ENCODE results near the gene NEK8. TPM values are rescaled to one million over a fixed set of nuclear protein-coding genes. Genes with fewer than 3 reads are reported as not detected.
"Not testable (repeated sequence)": the region's sequence is repeated elsewhere in the genome, so short reads cannot be mapped to it uniquely, and the experiment has no call there.

Gene NEK8
- total RNA-seq, 1 experiment from 2014 or later: 3.5 TPM

DNA sequence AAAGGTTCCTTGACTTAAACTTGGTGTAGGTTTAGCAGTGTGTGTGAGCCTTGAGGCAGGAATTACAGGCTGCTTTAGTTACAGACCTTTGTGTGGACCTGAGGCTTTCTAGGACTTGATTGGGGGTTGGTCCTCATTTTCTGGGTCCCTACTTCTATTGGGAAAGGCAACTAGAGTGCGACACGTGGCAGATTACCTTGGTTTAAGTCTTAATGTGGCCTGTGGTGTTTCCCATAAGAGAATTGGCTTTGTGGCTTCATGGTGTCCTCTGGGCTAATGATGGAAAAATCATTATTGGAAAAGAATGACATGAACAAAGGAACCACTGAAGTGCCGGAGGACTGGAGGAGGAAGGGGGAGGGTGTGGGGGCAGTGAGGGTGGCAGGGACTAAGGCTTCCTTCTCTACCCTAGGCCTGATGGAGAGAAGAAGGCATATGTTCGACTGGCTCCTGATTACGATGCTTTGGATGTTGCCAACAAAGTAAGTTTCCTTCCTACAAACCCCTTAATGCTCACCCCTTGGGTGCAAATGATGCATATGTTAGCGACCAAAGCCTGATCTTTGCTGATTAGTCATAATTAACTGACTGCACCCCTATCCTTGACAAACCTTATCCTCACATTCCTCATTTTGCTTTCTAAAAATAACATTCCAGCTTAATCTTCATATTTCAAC, 5.3 kb upstream of the NEK8 start:
- in situ Hi-C loops (cut with HindIII; ENCODE audit: low pct_unique_long_range_greater_than_20kb, low sequenced_read_pairs): no loop called here
- DNase-seq (ENCODE audit: low read depth): no peak

DNA sequence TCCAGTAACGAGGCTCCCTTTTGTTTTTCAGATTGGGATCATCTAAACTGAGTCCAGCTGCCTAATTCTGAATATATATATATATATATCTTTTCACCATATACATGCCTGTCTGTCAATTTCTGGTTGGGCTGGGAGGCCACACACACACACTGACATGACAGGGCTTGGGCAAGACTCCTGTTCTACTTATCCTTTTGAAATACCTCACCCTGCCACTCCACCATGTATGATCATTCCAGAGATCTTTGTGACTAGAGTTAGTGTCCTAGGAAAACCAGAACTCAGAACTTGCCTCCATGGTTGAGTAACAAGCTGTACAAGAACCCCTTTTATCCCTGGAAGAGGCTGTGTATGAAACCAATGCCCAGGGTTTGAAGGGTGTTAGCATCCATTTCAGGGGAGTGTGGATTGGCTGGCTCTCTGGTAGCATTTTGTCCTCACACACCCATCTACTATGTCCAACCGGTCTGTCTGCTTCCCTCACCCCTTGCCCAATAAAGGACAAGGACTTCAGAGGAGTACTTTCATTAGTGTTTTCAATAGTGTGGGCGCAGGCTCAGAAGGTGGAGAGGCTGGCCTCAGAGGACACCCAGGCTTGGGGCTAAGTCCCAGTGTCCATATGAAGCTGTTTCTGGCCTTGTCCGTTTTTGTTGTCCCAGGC, 4.6 kb upstream of the NEK8 start:
- in situ Hi-C loops (cut with HindIII; ENCODE audit: low pct_unique_long_range_greater_than_20kb, low sequenced_read_pairs); DNase-seq (ENCODE audit: low read depth): not testable (repeated sequence)

DNA sequence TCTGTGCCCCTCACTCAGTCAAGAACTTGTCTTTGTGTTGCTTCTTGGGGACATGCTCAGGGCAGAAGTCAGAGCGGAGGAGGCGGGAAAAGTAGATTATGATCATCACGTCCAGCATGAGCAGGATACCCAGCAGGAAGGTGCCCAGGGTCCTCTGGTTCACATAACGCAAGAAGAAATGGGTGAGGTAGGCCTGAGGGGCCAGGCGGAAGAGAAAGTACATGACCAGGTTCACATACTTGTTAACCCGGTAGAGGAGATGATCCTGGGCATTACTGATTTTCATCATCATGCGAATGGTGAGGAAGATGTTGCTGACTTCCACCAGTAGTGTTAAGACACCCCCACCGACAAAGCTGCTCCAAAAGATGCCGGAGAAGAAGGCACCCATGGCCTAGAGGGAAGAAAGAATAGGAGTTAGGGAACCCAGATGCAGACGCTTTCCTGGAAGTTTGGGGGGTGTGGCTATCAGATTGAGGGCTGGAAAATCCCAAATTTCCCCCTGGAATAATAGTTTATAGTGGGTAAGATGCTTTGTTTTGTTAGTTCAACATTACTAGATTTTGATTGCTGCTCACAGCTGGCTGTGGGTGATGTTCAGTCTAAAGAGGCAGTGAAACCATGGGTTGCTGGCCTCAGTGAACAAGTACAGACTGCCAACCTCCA, 4.0 kb upstream of the NEK8 start:
- no peak for DNase-seq (ENCODE audit: low read depth)
- in situ Hi-C loops (cut with HindIII; ENCODE audit: low pct_unique_long_range_greater_than_20kb, low sequenced_read_pairs): no loop called here

DNA sequence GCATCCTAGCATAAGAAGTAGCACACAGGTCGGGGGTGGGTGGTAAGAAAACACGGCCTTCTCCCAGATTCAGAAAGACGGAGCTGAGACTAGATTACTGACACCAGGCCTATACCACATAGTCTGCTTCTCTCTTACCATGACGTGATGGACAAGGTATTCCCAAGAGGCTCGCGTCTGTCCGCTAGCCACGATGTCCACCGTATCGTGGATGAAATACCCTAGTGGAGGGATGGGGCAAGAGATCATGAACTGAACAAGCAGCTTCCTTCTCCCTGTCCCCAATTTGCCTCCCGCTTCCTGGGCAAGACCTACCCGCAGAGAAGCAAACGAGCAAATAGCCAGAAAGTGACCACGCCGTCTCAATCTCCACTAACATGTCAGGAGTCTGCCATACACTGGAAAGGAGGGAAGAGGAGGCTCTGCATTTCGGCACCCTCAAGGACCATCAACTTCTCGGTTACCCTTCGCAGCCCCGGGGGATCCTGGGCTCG, 3.4 kb upstream of the NEK8 start:
- DNase-seq (ENCODE audit: low read depth): peak; percentile 66
- in situ Hi-C loops (cut with HindIII; ENCODE audit: low pct_unique_long_range_greater_than_20kb, low sequenced_read_pairs): no loop called here

DNA sequence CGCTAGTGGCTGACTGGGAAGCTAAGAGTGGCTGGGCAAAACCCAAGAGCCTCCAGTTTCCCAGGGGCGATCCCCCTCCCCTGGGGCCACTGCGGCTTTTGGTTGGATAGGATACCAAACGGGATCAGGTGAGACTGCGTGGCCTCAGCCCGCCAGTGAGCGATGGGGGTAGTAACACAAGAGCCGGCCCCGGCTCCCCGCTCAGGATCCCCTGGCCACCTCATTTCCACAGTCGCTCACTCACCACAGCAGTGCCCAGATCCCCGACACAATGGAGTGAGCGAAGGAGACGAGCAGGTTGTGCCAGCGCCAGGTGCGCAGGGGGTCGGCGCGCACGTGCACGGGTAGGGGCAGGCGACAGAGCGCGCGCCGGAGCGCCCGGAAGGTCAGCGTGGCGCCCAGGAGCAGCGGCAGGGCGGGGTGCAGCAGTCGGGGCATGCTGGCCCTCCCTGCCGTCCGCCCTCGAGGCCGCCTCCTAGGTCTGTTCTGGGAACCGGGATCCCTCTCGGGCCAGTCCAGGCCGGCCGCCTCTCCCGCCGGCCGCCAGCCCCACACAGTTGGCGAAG, 2.8 kb upstream of the NEK8 start:
- peak; percentile 81 for DNase-seq (ENCODE audit: low read depth)
- in situ Hi-C loops (cut with HindIII; ENCODE audit: low pct_unique_long_range_greater_than_20kb, low sequenced_read_pairs): no loop called here

DNA sequence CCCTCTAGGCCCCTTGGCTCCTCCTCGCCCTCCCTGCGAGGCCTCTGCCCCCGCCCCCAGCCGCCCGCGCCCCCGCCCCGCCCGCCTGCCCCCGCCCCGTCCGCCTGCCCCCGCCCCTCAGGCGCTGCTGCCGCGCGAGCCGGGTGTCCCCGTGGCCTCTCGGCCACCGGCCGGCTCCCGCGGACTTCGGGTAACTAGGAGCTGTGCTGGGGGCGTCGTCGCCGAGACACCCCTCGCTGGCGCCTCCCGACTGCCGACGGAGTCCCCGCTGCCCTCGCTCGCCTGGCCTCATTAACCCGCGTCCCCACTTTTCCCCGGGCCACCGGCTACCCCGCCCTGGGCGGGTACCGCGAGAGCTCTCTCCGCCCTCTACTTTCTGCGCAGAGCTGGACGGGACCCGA, 2.4 kb upstream of the NEK8 start, which contains the start of gene TLCD1:
Gene TLCD1, minus strand, starts transcription at position 8 of the 401 bp plus-strand sequence. CDS start 136 bp downstream, outside the sequence.
- peak; percentile 86 for DNase-seq (ENCODE audit: low read depth)
- in situ Hi-C loops (cut with HindIII; ENCODE audit: low pct_unique_long_range_greater_than_20kb, low sequenced_read_pairs): no loop called here

DNA sequence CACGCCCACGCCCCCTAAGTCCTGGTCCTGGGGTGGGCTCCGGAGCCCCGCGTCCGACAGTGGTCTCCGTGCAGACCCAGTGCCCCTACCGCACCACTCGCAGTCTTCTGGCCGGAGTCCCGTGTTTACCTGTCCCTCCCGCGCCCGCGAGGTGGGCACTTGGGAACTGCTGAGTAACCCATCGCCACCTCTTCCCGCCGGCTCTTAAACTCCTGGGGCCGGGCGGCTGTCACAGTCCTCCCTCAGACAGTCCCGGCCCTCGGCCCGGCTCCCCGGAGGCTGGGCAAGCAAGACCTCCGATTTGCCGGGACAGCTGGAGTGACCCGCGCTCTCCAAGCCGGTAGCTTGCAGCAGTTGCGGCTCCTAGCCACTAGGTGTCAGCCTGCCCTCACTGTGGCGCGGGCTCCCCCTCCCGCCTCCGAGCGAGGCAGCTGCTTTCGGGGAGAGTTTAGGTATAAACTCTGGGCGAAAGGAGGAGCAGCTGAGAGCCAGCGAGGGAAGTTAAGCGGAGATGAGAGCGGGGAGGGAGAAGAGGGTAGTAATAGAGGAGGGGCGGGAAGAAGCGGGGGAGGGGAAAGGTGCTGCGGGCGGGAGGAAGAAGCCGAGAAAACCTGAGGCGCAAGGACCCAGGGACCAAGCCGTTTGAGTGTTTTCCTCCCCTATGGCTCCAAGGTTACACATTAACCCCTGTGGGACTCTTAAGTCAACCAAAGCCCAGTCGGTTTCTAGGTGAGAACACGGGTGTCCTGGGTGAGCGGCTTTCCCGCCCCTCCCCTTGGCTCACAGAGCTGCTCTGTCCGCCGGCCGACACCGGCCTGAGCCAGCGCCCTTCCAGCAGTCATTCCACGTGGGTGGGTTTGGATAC, 1.7 kb upstream of the NEK8 start:
- DNase-seq (ENCODE audit: low read depth): peak; percentile 100

DNA sequence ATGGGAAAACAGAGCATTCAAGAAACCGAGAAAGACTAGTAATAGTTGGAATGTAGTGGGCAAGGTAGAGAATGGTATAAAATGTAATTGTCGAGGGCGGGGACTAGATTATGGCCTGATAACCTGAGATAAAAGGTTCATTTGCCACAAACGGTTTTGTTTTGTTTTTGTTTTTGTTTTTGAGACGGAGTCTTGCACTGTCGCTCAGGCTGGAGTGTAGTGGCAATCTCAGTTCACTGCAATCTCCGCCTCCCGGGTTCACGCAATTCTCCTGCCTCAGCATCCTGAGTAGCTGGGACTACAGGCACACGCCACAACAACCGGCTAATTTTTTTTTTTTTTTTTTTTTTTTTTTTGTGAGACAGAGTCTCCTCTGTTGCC, 1.4 kb downstream of the NEK8 start:
- no peak for DNase-seq (ENCODE audit: low read depth)
- in situ Hi-C loops (cut with HindIII; ENCODE audit: low pct_unique_long_range_greater_than_20kb, low sequenced_read_pairs): no loop called here

More for the DNA sequence above, 1.7 kb upstream of the NEK8 start:
- in situ Hi-C loops (cut with HindIII; ENCODE audit: low pct_unique_long_range_greater_than_20kb, low sequenced_read_pairs): no loop called here

DNA sequence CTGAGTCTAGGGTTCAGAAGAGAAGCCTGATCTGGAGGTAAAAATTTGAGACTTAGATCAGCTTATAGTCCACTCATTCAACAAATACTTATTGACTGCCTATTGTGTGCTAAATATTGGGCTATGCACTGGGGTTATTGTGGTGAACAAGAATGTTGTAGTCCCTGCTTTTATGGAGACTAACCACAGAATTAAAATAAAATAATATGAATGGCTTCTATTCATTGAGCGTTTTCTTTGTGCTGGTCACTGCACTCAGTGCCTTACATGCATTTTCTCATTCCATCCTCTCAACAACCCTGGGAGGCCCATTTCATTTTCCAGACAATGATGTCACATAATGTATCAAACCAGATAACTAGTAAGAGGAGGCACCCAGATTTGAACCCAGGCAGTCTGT, 4.8 kb downstream of the NEK8 start:
- DNase-seq (ENCODE audit: low read depth): no peak
- in situ Hi-C loops (cut with HindIII; ENCODE audit: low pct_unique_long_range_greater_than_20kb, low sequenced_read_pairs): no loop called here

DNA sequence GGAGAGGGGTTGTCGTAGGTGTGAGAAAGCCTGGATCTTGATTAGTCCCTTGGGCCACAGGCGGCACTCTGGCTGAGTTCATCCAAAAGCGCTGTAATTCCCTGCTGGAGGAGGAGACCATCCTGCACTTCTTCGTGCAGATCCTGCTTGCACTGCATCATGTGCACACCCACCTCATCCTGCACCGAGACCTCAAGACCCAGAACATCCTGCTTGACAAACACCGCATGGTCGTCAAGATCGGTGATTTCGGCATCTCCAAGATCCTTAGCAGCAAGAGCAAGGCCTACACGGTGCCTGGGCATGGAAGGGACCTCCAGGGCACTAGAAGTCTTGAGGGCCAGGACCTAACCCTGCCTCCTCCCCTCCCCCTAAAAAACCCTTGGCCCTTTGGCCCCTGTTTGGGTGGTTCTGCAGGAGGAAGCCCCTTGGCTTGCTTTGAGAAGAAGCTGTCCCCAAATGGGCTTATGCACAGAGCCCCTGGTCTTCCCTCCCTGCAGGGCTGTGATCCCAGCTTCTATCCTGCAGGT, 6.2 kb downstream of the NEK8 start:
- DNase-seq (ENCODE audit: low read depth): no peak
- in situ Hi-C loops (cut with HindIII; ENCODE audit: low pct_unique_long_range_greater_than_20kb, low sequenced_read_pairs): no loop called here

DNA sequence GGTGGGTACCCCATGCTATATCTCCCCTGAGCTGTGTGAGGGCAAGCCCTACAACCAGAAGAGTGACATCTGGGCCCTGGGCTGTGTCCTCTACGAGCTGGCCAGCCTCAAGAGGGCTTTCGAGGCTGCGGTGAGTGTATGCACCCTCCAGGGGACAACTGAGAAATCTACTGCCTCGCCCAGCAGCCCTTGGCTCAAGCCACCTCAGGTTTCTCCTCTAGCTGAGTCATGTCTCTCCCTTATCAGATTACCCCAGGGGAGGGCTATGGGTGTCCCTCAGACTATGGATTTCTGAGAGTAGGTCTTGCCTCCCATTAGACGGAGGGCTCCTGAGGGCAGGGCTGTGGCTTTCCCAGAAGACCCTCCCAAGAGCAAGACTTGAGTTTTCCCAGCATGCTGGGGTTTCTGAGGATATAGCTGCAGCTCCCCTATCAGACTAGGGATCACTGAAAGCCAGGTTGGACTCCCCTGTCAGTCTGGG, 6.7 kb downstream of the NEK8 start:
- peak; percentile 36 for DNase-seq (ENCODE audit: low read depth)
- in situ Hi-C loops (cut with HindIII; ENCODE audit: low pct_unique_long_range_greater_than_20kb, low sequenced_read_pairs): no loop called here

DNA sequence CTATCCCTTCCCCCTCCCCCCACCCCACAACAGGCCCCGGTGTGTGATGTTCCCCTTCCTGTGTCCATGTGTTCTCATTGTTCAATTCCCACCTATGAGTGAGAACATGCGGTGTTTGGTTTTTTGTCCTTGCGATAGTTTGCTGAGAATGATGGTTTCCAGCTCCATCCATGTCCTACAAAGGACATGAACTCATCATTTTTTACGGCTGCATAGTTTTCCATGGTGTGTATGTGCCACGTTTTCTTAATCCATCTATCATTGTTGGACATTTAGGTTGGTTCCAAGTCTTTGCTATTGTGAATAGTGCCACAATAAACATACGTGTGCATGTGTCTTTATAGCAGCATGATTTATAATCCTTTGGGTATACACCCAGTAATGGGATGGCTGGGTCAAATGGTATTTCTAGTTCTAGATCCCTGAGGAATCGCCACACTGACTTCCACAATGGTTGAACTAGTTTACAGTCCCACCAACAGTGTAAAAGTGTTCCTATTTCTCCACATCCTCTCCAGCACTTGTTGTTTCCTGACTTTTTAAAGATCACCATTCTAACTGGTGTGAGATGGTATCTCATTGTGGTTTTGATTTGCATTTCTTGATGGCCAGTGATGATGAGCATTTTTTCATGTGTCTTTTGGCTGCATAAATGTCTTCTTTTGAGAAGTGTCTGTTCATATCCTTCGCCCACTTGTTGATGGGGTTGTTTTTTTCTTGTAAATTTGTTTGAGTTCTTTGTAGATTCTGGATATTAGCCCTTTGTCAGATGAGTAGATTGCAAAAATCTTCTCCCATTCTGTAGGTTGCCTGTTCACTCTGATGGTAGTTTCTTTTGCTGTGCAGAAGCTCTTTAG, 7.6 kb downstream of the NEK8 start:
- in situ Hi-C loops (cut with HindIII; ENCODE audit: low pct_unique_long_range_greater_than_20kb, low sequenced_read_pairs): not testable (repeated sequence)

DNA sequence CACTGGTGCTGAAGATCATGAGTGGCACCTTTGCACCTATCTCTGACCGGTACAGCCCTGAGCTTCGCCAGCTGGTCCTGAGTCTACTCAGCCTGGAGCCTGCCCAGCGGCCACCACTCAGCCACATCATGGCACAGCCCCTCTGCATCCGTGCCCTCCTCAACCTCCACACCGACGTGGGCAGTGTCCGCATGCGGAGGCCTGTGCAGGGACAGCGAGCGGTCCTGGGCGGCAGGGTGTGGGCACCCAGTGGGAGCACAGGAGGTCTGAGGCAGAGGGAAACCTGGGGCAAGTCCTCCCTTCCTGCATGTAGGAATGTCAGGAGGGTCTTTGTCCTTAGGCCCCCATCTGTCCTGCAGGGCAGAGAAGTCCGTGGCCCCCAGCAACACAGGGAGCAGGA, 8.7 kb downstream of the NEK8 start:
- in situ Hi-C loops (cut with HindIII; ENCODE audit: low pct_unique_long_range_greater_than_20kb, low sequenced_read_pairs): no loop called here
- no peak for DNase-seq (ENCODE audit: low read depth)

More for the DNA sequence above, 7.6 kb downstream of the NEK8 start:
- DNase-seq (ENCODE audit: low read depth): not testable (repeated sequence)

DNA sequence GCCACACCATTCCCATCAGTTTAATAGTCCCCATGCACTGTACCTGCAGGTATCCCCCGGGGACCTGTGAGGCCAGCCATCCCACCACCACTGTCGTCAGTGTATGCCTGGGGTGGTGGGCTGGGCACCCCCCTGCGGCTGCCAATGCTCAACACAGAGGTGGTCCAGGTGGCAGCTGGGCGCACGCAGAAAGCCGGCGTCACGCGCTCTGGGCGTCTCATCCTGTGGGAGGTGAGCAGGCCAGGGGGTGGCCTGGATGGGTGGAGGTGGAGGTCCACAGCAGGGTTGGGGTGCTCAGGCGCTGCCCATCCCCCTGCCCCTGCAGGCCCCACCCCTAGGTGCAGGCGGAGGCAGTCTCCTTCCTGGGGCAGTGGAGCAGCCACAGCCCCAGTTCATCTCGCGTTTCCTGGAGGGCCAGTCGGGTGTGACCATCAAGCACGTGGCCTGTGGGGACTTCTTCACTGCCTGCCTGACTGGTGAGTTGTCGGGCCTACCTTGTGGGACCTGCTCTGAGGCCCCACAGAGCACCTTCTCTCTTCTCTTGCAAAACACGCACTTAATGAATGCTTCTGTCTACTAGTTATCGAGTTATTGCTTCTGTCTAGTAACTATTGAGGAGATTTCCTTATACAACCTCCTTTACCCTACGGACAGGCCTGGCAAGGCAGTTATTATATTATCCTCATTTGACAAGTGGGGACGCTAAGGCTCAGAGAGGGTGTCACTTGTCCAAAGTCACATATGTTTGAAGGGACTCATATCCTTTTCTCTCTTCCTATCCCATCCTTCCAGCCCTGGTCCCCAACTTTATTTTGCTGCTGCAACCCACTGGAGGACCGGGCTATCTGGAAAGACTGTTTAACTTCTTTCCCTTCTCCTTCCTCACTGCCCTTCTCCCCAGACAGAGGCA, 9.4 kb downstream of the NEK8 start:
- in situ Hi-C loops (cut with HindIII; ENCODE audit: low pct_unique_long_range_greater_than_20kb, low sequenced_read_pairs): no loop called here
- DNase-seq (ENCODE audit: low read depth): peak; percentile 54

DNA sequence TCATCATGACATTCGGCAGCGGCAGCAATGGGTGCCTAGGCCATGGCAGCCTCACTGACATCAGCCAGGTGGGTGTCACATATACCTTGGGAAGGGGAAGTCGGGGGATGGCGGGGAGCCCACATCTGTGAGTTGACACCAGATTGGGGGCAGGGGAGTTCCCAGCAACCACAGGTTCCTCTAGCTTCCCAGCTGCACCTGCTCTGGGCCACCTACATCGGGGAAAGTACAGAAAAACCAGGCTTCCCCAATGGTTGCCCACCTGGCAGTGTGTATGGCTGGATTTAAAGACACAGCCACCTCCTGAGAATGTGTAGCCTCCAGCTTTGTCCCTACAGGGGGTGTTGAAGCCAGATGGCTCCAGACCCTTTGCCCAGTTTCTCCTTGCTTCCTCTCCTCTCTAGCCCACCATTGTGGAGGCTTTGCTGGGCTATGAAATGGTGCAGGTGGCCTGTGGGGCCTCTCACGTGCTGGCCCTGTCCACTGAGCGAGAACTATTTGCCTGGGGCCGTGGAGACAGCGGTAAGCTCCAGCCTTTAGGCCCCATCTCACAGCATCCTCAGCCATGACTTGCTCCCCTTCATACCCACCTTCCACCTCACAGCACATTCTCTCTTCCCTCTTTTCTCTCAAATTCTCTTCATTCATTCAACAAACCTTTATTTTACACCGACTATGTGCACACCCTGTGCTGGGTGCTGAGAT, 10.2 kb downstream of the NEK8 start:
- in situ Hi-C loops (cut with HindIII; ENCODE audit: low pct_unique_long_range_greater_than_20kb, low sequenced_read_pairs): no loop called here

More for the DNA sequence above, 10.2 kb downstream of the NEK8 start:
- DNase-seq (ENCODE audit: low read depth): no peak
